GM19043 (cell line): Measurements from ENCODE around the gene CYP21A2.
"Not testable (repeated sequence)": the region's sequence is repeated elsewhere in the genome, so short reads cannot be mapped to it uniquely, and the experiment has no call there.

Experiments
- ATAC-seq: cut with Tn5 transposase; IDR thresholded peaks from one replicate; pipeline ENCODE4 v1.9.1; 2021; ENCODE audit warnings: low read depth; ENCODE audit not compliant: unreplicated experiment

The CYP21A2 gene

DNA sequence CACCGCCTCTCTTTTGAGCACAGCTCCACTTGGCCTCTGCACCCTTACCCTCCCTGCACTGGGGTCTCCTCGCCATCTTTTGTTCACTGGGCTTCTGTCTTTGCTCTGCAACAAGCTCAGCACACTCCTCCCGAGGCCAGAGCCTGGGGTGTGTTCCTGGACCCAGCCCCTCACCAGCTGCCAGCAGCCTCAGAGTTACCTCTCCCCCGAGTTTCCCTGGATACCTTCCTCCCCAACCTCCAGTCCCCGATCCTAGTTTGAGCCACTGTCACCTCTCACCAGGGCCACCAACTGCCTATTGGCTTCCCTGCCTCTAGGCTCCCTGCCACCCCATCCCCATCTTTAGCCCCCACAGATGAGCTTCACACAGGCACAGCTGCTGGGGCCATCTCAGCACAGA is 12.3 kb downstream of the CYP21A2 start:
- no peak for ATAC-seq

DNA sequence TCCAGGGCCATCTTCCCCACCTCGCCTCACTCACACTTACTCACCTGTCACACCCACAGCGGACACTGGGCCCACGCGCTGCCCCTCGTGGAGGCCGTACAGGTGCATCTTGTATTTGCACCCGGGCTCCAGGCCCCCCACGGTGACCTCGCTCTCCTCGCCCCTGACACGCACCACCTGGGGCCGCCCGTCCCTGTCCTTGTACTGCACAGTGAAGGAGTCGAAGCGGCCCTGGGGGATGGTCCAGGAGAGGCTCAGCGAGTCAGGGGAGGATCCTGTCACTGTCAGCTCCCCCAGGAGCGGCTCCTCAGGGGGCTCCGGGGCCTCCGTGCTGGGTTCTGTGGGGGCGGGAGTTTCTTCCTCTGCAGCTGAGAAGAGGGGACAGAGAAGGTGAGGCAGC is 14.4 kb downstream of the CYP21A2 start:
- ATAC-seq, result not testable (repeated sequence)

DNA sequence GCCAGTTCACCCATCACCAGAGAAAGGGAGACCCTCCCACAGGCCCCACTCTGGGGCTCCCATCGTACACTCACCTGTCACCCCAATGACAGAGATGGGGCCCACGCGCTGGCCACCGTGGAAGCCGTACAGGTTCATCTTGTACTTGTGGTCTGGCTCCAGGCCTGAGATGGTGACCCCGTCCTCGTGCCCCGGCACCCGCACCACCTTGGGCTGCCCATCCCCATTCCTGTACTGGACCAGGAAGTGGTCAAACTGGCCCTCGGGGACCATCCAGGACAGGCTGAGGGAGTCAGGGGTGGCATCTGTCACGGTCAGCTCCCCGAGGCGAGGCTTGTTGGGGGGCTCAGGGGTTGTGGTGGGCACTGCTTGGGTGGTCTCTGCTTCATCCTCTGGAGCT is 15.1 kb downstream of the CYP21A2 start:
- not testable (repeated sequence) for ATAC-seq

DNA sequence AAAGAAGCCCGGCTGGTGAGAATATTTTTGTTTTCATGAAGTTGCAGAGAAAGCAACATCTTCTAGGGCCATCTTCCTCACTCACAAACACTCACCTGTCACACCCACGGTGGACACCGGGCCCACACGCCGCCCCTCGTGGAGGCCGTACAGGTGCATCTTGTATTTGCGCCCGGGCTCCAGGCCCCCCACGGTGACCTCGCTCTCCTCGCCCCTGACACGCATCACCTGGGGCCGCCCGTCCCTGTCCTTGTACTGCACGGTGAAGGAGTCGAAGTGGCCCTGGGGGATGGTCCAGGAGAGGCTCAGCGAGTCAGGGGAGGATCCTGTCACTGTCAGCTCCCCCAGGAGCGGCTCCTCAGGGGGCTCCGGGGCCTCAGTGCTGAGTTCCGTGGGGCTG is 17.5 kb downstream of the CYP21A2 start:
- ATAC-seq, result not testable (repeated sequence)

DNA sequence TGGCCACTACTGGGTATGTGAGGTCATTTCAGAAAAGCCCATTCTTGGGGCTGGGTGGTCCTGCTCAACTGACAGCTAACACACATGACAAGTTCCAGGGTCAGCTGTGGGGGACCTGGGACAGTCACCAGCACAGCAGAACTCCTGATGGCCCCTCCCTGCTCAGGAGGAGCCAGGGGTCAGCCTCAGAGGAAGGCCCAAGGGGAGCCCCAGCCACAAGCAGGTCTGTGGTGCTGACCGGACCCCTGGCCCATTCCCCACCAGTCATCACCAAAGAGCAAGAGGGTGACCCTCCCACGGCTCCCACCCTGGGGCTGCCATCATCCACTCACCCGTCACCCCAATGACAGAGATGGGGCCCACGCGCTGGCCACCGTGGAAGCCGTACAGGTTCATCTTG is 18.0 kb downstream of the CYP21A2 start:
- ATAC-seq, result no peak

DNA sequence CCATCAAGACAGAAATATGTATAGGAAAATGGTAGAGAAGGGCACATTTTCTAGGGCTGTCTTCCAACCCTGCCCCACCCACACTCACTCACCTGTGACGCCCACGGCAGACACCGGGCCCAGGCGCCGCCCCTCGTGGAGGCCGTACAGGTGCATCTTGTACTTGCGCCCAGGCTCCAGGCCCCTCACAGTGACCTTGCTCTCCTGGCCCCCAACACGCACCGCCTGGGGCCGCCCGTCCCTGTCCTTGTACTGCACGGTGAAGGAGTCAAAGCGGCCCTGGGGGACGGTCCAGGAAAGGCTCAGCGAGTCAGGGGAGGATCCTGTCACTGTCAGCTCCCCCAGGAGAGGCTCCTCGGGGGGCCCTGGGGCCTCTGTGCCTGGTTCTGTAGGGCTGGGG is 19.8 kb downstream of the CYP21A2 start:
- no peak for ATAC-seq

DNA sequence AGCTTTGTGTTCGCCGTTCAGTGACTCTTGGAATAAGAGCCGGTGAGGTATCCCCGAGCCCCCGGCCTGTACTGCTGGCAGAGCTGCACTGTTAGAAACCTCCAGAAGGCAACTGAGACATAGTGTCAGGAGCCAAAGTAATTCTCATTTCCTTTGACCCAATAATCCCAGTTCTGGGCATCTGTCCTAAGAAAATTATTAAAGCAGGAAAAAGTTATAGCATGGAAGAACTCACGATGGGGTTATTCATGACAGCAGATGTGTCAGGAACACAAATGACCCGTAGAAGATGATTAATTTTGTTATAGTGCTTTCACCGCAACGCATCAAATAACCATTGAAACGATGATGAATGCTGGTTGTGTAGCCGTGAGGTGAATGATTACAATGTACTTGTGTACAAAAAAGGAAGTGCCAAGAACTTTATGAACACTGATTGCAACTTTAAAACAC is 20.3 kb downstream of the CYP21A2 start:
- no peak for ATAC-seq

DNA sequence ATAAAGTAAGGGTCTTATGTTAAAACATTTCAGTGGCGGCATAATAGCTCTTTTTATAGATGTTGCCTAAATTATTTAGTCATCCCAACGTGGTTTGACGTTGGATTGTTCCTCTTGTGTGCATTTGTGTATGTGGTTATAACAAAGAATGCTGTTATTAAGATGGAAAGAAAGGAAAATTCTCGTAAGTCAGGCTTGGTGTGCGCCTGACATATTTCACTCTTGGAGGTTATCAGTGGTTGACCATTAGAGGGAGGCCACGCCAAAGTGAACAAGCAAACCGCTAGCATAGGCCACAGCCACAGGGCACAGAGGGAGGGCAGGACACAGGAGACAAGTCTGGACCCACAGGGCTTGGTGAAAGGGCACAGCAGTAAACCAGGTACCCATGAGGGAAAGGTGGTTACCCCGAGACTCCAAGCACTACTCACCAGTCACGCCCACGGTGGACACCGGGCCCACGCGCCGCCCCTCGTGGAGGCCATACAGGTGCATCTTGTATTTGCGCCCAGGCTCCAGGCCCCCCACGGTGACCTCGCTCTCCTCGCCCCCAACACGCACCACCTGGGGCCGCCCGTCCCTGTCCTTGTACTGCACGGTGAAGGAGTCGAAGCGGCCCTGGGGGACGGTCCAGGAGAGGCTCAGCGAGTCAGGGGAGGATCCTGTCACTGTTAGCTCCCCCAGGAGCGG is 22.9 kb downstream of the CYP21A2 start:
- ATAC-seq, result no peak

DNA sequence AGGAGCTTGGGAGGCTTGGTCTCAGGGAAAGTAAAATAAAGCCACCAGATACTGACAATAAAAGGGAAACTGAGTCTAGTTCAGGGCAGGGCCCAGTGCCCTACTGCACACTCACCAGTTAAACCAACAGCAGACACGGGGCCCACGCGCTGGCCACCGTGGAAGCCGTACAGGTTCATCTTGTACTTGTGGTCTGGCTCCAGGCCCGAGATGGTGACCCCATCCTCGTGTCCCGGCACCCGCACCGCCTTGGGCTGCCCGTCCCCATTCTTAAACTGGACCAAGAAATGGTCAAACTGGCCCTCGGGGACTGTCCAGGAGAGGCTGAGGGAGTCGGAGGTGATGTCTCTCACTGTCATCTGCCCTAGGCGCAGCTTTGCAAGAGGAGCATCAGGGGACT is 26.5 kb downstream of the CYP21A2 start:
- no peak for ATAC-seq

DNA sequence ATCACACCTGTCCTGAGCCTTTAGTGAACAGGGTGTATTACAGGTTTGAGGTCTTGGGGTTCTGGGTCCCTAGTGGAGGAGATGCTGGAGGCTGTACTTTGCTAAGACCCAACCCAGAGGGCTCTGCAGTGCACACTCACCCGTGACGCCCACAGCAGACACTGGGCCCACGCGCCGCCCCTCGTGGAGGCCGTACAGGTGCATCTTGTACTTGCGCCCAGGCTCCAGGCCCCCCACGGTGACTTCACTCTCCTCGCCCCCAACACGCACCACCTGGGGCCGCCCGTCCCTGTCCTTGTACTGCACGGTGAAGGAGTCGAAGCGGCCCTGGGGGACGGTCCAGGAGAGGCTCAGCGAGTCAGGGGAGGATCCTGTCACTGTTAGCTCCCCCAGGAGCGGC is 29.3 kb downstream of the CYP21A2 start:
- not testable (repeated sequence) for ATAC-seq

DNA sequence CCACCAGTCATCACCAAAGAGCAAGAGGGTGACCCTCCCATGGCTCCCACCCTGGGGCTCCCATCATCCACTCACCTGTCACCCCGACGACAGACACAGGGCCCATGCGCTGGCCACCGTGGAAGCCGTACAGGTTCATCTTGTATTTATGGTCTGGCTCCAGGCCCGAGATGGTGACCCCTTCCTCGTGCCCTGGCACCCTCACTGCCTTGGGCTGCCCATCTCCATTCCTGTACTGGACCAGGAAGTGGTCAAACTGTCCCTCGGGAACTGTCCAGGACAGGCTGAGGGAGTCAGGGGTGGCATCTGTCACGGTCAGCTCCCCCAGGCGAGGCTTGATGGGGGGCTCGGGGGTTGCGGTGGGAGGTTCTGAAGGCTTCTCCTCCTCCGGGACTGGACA is 30.1 kb downstream of the CYP21A2 start:
- ATAC-seq, result not testable (repeated sequence)

DNA sequence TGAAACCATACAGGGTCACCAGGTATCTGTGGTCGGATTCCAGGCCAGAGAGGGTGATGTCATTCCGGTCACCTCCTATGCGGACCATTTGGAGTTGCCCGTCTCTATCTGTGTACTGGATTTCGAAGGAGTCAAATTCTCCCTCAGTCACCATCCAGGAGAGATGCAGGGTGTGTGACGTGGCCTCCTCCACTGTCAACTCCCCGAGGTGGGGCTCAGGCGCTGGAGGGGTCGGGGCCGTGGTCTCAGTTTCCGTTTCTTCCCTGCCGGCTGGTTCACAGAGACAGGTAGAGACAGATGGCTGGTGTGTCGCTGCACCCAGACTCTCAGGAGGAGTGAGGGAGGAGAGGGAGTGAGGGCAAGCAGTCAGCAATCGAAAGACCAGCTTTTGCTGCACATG is 30.7 kb downstream of the CYP21A2 start:
- ATAC-seq, result no peak

DNA sequence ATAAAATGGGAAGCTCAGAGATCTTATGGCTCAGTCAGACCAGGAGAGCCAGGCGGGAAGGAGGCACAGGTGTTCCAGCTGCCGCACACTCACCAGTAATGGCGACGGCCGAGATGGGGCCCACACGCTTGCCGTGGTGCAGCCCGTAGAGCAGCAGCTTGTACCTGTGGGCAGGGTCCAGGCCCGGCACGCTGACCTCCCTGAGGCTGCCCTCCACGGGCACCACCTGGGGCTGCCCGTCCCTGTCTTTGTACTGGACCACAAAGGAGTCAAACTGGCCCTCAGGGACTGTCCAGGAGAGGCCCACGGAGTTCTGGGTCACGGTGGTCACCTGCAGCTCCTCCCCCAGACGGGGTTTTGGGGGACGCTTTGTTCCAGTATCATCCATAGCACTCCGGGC is 31.2 kb downstream of the CYP21A2 start:
- ATAC-seq, result no peak

DNA sequence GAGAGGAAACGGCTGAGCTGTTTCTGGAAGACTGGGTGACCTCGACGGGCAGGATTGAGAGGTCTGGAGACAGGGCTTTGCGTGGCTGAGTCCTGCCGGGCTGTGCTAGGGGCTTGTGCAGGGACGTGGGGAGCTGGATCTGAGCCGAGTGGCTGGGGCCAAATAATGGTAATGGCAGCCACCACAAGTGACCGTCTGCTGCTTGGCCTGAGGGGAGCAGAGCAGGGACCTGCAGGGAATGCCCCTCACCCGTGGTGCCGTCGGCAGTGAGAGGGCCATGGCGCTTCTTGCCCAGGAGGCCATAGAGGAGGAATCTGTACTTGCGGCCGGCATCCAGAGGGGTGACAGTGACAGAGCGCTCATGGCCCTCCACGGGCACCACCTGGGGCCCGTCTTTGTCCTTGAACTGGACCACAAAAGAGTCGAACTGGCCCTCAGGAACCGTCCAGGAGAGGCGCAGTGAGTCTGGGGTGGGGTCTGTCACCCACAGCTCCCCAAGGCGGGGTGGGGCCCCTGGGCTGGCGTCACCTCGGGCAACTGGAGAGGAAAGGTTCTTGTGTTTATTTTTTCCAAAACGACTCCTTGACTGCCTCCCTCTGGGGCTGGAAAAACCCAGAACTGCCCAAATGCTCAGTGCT is 31.8 kb downstream of the CYP21A2 start:
- ATAC-seq, result no peak

DNA sequence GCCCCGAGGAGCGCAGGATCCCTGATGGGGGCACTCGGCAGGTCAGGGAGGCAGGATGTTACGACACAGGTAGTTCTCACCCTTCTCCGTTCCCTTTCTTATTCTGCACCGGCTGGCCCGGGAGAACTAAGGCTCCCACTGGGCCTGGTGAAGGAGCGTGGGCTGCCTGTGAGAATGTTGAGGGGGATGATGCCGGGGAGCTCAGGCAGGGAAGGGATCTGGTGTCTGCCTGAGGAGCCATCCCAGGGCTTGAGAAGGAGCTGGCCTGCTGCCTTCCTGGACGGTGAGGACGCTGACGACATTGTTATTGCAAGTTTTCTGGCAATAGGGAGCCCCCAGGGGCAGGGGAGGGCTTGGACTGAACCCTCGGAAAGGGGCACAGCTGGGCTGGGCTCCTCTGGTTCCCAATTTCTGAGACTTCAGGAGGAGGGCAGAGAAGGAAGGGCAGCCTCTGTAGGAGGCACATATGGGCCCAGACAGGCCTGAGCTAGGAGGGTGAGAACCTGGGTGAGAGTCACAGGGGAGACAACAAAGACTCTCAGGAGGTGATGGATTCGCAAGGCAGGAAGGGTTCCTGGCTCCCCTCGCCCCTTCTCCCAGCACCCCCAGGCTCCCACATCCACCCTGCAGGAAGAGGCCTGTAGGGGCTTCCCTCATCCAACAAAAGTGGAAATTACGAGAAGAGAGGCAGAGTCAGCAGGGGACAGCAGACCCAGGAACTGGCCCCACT is 32.8 kb downstream of the CYP21A2 start:
- no peak for ATAC-seq

DNA sequence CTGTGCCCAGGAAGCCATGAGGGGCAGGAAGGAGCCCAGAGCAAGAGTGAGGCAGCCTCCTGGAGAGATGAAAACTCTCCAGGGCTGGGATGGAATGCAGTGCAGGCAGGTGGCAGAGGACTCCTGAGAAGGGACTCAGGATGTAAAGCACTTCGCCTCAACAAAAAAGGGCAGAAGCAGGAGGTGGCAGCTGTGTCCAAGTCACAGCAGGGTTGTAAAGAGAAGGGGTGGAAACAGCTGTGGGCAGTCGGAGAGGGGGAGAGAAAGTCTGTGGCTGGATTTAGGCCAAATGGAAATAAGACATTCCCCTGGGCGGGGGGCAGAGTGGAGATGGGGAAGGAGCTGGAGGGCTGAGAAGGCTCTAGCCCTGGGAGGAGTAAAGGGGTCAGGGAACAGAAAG is 34.9 kb downstream of the CYP21A2 start:
- ATAC-seq, result no peak

DNA sequence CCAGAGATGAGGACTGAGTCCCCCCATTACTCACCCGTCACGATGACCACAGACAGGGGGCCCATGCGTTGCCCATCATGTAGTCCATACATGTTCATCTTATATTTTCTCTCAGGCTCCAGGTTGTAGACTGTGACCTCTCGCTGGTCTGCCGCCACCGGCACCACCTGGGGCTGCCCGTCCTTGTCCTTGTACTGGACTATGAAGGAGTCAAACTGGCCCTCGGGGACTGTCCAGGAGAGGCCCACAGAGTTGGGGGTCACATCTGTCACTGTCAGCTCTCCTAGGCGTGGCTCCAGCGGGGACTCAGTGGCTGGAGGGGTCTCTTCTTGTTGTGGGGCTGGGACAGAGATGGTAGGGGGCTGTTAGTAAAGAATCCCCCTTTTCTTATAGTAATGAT is 35.4 kb downstream of the CYP21A2 start:
- no peak for ATAC-seq

DNA sequence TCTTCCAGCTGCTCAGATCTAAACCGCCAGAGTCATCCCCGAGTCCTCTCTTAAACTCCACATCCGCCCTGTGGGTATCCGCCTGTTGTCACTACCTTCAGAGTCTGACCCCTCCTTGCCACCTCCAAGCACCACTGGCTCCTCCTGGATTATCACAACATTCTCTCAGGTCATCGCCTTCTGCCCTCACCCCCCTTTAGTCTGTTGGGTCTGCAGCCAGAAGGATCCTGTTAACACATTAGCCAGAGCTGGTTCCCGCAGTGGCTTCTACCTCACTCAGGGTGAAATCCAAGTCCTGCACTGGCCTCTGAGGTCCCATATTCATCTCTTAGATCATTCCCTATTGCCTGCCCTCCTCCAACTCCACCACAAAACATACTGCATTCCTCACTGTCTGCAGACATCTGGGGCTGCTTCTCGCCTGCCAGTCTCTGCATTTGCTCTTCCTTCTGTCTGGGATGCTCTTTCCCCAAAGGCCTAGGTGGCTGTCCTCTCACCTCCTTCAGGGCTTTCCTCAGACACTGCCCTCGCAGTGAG is 36.8 kb downstream of the CYP21A2 start:
- no peak for ATAC-seq

DNA sequence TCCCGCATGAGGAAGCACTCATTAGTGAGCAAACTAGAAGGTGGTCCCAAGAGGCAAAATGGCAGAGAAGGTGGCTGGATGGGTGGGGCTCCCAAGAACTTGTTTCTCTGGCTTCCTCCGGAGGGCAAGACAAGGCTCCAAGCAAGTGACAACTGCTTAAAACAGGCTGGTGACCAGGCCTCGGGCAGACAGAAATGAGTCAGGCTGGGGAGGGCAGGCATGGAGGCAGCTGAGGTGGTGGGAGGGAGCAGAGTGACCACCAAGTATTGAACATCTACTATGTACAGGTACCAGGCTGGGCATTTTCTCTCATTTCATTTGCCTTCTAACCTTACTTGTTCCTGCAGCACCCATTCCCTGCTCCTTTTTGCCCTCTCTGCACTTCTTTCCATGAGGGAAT is 37.6 kb downstream of the CYP21A2 start:
- no peak for ATAC-seq

DNA sequence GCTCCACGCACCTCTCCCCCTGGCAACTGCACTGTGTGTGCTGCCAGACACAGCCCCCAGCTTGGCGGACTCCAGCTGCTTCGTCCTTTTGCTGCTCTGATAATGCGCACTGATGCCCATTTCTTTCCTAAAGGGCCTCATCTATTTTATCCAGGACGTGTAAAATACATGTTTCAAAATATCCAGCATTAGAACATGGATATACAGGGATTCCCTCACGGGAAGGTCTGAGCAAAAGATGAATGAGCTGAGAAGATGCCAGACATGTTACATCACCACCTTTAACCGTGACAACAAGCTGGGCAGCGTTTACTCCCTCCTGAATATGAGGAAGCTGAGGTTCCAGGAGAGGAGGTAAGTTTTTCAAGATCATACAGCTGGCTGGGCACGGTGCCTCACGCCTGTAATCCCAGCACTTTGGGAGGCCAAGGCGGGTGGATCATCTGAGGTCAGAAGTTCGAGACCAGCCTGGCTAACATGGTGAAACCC is 38.1 kb downstream of the CYP21A2 start:
- ATAC-seq, result no peak

DNA sequence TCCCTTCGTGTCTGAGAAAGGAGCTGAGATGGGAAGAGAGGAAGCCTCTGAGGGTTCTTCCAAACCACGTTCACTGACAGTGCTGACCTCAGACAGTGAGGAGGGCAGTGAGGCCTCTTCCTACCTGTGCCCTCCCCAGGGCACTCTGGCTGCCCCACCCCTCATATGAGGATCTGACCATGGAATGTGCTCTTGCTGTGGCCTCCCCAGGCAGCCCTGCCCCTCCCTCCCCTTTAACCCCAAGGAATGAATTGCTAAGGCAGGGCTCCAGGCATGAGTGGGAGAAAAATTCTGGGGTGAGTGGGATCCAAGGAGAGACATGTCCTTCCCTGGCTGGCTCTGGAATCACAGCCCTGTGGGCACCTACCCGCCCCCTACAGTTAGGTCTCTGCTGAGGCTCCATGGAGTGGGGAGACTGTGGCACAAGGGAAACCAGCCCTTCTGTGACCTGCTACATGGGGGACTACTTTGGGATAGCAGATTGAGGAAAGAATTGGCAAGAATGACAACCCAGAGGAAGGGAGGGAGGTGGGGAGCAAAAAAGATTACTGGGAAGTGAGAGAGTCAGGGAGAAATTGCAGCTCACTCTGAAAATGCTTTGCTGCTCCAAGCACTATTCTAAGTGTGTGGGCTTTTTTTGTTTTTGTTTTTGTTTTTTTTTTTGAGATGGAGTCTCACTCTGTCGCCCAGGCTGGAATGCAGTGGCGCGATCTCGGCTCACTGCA is 41.5 kb downstream of the CYP21A2 start:
- no peak for ATAC-seq
